Astrocyte (in vitro differentiated cells and primary cell): ENCODE data around the gene SOX14.

Experiments
- EZH2 ChIP-seq: IDR thresholded peaks from 2 replicates; pipeline ENCODE4 v1.6.1; 2012; ENCODE audit warnings: mild to moderate bottlenecking, low read length, inconsistent platforms; ENCODE audit not compliant: insufficient read depth
- TF ChIP-seq, protein P1 (sequence below): IDR thresholded peaks from 2 replicates; pipeline ENCODE4 v1.5.1; 2011; ENCODE audit warnings: low read depth, mild to moderate bottlenecking, inconsistent platforms, low read length, moderate library complexity; ENCODE audit not compliant: insufficient read depth

GRCh38 chr3:137714551-137714950 lies 49.6 kb upstream of the SOX14 start:
- TF ChIP-seq, protein P1, sequence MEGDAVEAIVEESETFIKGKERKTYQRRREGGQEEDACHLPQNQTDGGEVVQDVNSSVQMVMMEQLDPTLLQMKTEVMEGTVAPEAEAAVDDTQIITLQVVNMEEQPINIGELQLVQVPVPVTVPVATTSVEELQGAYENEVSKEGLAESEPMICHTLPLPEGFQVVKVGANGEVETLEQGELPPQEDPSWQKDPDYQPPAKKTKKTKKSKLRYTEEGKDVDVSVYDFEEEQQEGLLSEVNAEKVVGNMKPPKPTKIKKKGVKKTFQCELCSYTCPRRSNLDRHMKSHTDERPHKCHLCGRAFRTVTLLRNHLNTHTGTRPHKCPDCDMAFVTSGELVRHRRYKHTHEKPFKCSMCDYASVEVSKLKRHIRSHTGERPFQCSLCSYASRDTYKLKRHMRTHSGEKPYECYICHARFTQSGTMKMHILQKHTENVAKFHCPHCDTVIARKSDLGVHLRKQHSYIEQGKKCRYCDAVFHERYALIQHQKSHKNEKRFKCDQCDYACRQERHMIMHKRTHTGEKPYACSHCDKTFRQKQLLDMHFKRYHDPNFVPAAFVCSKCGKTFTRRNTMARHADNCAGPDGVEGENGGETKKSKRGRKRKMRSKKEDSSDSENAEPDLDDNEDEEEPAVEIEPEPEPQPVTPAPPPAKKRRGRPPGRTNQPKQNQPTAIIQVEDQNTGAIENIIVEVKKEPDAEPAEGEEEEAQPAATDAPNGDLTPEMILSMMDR, result no peak
- no peak for TF ChIP-seq EZH2
